ENCODE results near the gene SEC24A.
"Not testable (repeated sequence)": the region's sequence is repeated elsewhere in the genome, so short reads cannot be mapped to it uniquely, and the experiment has no call there.

Gene SEC24A

GRCh38 chr5:134651531-134651930 is 2.9 kb downstream of the SEC24A start:
- DNase-seq, result no peak

GRCh38 chr5:134656690-134657089 is 8.1 kb downstream of the SEC24A start:
- DNase-seq, result no peak

- no peak for DNase-seq
These were observed 10.9 kb downstream of the SEC24A start for GRCh38 chr5:134659456-134659855.

- DNase-seq, result no peak
These were observed 11.3 kb downstream of the SEC24A start for GRCh38 chr5:134659922-134660321.

- DNase-seq, result no peak
These were observed 14.4 kb downstream of the SEC24A start for GRCh38 chr5:134662971-134663370.

DNA sequence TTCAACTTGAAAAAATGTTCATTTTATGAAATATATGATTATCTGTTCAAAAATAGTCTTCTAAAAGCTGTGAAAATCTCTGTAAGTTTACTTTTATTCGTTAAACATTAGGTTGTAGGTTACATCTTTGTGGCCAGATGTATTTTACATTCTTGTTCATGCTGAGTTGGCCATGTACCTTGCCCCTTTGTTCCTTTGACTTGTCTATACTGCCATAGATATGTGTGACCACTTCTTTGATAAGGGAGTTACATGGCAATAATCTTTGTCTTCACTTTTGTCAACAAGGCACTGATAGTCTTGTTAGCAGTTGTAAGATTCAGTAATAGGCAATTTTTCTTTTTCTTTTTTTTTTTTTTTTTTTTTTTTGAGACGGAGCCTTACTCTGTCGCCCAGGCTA is 15.9 kb downstream of the SEC24A start:
- no peak for DNase-seq

DNA sequence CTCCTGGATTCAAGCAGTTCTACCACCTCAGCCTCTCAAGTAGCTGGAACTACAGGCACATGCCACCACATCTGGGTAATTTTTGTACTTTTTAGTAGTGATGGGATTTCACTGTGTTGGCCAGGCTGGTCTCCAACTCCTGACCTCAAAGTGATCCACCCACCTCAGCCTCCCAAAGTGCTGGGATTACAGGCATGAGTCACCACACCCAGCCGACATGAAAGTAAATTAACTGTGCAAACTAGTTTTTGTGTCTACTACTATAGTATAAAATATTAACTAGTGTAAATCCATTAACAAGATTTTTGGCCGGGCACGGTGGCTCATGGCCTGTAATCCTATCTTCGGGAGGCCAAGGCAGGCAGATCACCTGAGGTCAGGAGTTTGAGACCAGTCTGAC is 25.0 kb downstream of the SEC24A start:
- not testable (repeated sequence) for DNase-seq

DNA sequence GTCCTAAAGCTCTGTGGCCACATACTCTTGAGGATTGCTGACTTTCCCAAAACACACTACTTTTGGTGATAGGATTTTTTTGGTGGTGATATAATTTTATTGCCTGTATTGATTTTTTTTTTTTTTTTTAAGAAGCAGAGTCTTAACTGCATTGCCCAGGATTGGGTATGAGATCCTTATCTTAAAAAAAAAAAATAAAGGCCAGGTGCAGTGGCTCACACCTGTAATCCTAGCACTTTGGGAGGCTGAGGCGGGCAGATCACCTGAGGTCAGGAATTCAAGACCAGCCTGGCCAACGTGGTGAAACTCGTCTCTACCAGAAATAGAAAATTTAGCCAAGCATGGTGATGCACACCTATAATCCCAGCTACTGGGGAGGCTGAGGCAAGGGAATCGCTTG is 28.8 kb downstream of the SEC24A start:
- DNase-seq, result not testable (repeated sequence)

- not testable (repeated sequence) for DNase-seq
These were observed 41.6 kb downstream of the SEC24A start for GRCh38 chr5:134690144-134690543.

DNA sequence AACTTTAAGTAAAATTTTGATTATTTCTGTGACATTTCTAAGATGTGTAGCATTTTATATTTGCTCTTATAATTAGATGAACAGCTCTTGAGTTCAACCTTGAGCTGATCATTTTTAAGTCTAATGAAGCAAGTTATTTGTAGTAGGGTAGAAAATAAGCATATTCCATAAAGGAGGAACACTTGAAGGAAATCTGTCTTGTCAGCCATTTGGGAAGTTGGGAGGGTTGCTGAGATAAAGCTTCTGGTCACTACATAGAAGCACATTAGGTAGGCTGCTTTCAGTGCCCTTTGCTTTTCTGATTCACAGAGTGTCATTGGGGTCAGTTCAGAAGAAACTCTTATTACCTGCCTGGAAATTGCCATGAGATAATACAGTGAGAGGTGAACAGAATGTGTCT is 44.1 kb downstream of the SEC24A start:
- DNase-seq, result no peak

DNA sequence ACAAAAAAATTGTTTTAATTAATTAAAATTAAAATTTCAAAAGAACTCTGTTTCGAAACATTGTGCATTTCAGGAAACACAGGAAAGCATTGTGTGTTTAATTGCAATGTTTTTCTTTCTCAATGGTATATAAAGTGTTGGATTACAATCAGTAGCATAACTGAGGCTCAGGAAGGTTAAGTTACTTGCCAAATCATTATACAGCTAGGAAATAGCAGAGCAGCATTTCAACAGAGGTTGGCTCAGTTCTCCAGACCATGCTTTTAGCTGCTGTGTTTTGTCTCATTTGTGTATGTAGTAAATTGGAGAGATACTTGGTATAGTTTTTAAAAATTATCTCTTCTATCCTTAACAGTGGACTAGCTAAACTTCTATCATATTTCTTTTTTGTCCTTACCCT is 59.7 kb downstream of the SEC24A start:
- no peak for DNase-seq

DNA sequence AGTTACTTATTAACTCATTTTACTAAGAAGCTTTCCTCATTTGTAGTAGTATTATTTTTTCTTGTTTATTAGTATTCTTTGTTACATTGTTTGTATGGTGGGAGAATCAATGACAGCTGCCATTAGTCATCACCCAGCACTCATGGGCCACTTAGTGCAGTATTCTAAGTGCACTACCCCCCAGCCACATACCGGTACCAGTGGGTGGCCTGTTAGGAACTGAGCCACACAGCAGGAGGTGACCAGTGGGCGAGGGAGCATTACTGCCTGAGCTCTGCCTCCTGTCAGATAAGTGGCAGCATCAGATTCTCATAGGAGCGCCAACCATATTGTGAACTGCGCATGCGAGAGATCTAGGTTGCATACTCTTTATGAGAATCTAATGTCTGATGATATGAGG is 65.5 kb downstream of the SEC24A start:
- no peak for DNase-seq

GRCh38 chr5:134714541-134714940 is 66.0 kb downstream of the SEC24A start:
- no peak for DNase-seq

DNA sequence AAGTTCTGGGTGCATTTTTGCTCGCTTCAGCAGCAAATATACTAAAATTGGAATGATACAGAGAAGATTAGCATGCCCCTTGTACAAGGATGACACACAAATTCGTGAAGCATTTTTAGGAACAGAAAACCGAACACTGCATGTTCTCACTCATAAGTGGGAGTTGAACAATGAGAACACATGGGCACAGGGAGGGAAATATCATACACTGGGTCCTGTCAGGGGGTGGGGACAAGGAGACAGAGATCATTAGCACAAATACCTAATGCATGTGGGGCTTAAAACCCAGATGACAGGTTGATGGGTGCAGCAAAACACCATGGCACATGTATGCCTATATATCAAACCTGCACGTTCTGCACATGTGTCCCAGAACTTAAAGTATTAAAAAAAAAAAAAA is 66.9 kb downstream of the SEC24A start:
- DNase-seq, result not testable (repeated sequence)

DNA sequence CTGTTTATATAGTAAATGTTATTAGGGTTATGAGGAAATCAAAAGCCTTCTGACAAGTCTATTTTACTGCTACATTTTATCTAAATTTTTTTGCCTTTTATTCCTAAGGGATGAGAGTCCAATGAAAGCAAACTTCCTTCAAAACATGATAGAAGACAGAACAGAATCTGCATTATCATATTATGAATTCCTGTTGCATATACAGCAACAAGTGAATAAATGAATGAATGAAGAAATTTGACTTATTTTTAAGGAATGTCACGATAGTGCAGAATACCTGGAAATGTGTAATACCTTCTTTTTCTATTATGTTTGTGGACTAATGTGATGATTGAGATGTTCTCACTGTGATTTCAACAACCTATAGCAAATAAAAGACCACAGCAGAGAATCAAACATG is 76.3 kb downstream of the SEC24A start:
- no peak for DNase-seq

DNA sequence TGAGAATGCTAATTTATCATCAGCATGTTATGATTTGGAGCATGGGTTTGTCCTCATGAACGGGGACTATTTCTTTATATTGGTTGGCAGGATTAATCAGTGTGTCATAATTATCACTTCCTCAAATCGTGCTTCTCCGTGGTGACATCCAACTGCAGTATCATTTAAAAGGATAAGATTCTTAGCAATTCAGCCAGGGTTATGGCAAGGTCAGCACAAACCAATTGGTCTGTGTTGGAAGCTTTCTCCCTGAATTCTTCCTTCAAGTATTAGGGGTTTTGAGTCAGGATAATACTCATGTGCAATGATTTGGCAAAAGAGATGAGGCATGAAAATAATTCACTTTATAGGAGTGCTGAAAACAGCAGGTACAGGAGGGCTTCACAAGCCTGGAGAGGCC is 84.2 kb downstream of the SEC24A start:
- DNase-seq, result no peak

DNA sequence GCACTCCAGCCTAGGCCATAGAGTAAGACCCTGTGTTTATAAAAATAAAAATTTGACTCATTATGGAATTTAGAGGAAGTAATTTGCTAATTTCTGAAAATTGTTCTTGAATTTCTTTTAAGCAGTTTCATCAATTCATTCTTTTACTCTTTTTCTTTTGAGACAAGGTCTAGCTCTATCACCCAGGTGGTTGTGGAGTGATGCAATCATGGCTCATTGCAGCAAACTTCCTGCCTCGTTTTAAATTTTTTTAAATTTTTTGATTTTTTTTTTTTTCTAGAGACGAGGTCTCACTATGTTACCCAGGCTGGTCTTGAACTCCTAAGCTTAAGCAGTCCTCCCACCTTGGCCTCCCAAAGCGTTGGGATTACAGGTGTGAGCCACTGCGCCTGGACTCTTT is 86.7 kb downstream of the SEC24A start:
- DNase-seq, result no peak

DNA sequence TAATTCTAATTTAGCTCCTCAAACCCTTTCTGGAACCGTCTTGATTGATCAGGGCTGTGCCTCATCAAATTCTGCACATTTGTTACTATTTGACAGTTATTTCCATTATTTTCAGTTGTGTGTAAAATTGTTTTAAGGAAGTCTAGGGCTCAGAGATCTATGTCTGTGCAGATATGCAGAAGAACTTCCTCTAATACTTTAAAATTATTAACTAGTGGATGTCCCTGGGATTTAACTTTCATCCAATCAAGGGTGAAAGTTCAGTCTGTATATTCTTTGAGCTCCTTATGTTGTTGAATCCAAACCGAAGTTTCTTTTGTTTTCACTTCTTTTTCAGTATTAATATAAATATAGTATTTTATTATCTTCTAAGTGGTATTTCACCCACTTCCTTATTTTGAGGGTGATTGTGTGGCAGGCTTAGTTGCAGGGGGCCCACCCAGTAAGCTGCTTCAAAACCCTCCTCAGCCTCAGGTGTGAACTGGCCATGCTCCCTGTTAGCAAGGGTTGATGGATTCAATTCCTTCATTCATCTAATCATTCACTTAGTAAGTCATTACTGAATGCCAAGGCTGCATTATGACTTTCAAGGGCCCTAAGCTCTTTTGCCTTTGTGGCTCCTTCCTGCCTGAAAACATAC is 87.7 kb downstream of the SEC24A start:
- DNase-seq, result no peak

GRCh38 chr5:134738133-134738962 is 89.8 kb downstream of the SEC24A start, which contains the start of gene CAMLG:
Gene CAMLG (plus strand): TSS chr5:134738548. CDS start chr5:134738621, 73 bp downstream.
- DNase-seq, result peak; percentile 99

DNA sequence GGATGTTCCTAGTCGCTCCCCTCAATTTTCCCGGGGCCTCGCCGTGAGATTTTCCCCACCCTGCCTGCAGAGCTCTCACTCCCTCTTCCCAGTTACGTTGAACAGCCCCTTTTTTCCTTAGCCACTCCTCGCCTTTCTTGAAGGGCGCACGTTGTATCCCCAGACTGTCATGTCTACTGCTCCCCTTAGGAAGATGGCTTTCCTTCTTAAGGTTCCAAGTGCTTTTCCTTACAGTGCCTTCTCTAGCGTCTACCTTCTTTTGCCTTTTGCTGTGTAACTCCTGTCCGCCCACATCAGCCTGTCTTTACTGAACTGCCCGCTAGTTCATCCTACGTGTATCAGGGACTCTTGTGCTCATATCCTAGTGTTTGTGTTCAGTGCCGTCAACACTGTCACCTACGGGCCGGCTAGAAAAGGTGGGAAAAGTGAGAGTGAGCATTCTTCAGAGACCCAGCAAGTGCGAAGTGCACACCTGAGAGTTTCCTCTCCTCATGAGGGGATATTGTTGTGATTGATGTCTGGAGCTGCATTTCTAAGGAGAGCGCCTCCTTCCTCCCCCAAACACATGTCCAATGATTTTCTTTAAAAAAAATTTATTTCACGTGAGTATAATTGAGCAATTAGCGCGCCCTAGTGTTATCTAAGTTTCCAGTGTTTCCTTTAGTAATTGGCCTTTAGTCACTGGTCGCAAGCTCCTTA is 90.5 kb downstream of the SEC24A start:
- DNase-seq, result peak; percentile 61

GRCh38 chr5:134741052-134741451 is 92.5 kb downstream of the SEC24A start:
- DNase-seq, result no peak

DNA sequence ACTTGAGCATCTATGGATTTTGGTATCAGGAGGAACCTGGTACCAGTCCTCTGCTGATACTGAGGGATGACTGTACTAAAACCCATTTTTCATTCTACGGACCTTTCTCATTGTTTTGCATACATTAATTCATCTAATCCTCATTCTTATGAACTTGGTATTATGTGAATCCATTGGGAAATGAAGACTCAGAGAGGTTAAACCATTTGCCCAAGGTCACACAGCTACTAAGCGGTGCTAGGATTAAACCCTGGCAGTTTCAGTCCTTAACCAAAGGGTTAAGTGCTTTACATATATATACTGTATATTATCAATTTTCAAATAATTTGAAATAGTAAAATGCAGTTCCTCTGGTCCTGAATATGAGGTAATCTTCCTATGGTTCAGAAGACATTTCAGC is 93.5 kb downstream of the SEC24A start:
- DNase-seq, result no peak

- DNase-seq, result no peak
These were observed 100.8 kb downstream of the SEC24A start for GRCh38 chr5:134749415-134749814.

DNA sequence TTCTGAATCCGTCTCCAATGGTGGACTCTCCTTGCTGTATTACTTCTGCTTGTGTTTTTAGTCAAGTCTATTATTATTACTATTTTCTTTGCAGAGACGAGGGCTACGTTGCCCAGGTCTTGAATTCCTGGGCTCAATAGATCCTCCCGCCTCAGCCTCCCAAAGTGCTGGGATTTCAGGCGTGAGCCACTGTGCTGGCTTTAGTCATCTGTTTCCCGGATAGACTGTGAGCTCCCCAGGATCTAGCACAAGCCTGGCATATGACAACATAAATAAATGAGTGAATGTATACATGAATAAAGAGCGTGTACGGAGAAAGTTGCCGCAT is 109.6 kb downstream of the SEC24A start:
- DNase-seq, result no peak
